ENCODE measurements around the gene AGBL4.
A peak's percentile ranks its signal among the peaks of the same experiment; 100 is the strongest.

Gene AGBL4

GRCh38 chr1:48936436-48936835 is 1087.3 kb downstream of the AGBL4 start:
- no peak for DNase-seq

GRCh38 chr1:48932366-48932765 is 1091.4 kb downstream of the AGBL4 start:
- DNase-seq = no peak

- no peak for DNase-seq
Measured at GRCh38 chr1:48931506-48932192, 1092.1 kb downstream of the AGBL4 start.

- DNase-seq = no peak
Measured at GRCh38 chr1:48930011-48930410, 1093.7 kb downstream of the AGBL4 start.

- no peak for DNase-seq
Measured at GRCh38 chr1:48924099-48924498, 1099.7 kb downstream of the AGBL4 start.

GRCh38 chr1:48923116-48923515 is 1100.6 kb downstream of the AGBL4 start:
- DNase-seq = no peak

- no peak for DNase-seq
Measured at GRCh38 chr1:48920851-48921250, 1102.9 kb downstream of the AGBL4 start.

GRCh38 chr1:48917901-48918603 is 1105.7 kb downstream of the AGBL4 start:
- no peak for DNase-seq

GRCh38 chr1:48917070-48917454 is 1106.7 kb downstream of the AGBL4 start:
- no peak for DNase-seq

GRCh38 chr1:48916130-48917069 is 1107.4 kb downstream of the AGBL4 start:
- DNase-seq = no peak

- no peak for DNase-seq
Measured at GRCh38 chr1:48908606-48909005, 1115.1 kb downstream of the AGBL4 start.

GRCh38 chr1:48906729-48907128 is 1117.0 kb downstream of the AGBL4 start:
- no peak for DNase-seq

- no peak for DNase-seq
Measured at GRCh38 chr1:48906164-48906563, 1117.6 kb downstream of the AGBL4 start.

- DNase-seq = no peak
Measured at GRCh38 chr1:48903291-48903690, 1120.5 kb downstream of the AGBL4 start.

GRCh38 chr1:48898894-48899293 is 1124.9 kb downstream of the AGBL4 start:
- DNase-seq = no peak

GRCh38 chr1:48889615-48890014 is 1134.1 kb downstream of the AGBL4 start:
- no peak for DNase-seq

- DNase-seq = peak; percentile 46
Measured at GRCh38 chr1:48889082-48889481, 1134.7 kb downstream of the AGBL4 start.

- no peak for DNase-seq
Measured at GRCh38 chr1:48887796-48888195, 1136.0 kb downstream of the AGBL4 start.

GRCh38 chr1:48882020-48882419 is 1141.7 kb downstream of the AGBL4 start:
- DNase-seq = no peak

- no peak for DNase-seq
Measured at GRCh38 chr1:48878191-48878940, 1145.4 kb downstream of the AGBL4 start.

GRCh38 chr1:48876330-48876785 is 1147.4 kb downstream of the AGBL4 start:
- no peak for DNase-seq

- no peak for DNase-seq
Measured at GRCh38 chr1:48875552-48876329, 1148.0 kb downstream of the AGBL4 start.
